MM.1S (cell line): ENCODE results near the gene CR1.

Experiments
- DNase-seq: peaks from one replicate; pipeline ENCODE4 v3.0.0-alpha.2; 2015
- H2AFZ ChIP-seq: fragments of 300-600 bp; sonication (generic); 2 replicates; pipeline ENCODE4 v1.6.0; 2016; ENCODE audit warnings: antibody characterized with exemption, low read length
- H3F3A ChIP-seq: fragments of 300-600 bp; sonication (generic); 2 replicates; pipeline ENCODE4 v1.6.1; 2016; ENCODE audit warnings: mild to moderate bottlenecking, antibody characterized with exemption, low read length, moderate library complexity, mixed read lengths; ENCODE audit not compliant: insufficient read depth
- H3K27ac ChIP-seq: fragments of 300-600 bp; sonication (generic); 2 replicates; pipeline ENCODE4 v1.5.1; 2016; ENCODE audit warnings: mild to moderate bottlenecking, low read length
- H3K27me3 ChIP-seq: fragments of 300-600 bp; sonication (generic); replicated peaks from 2 replicates; pipeline ENCODE4 v1.6.0; 2016; ENCODE audit warnings: low read length; ENCODE audit not compliant: insufficient read depth
- H3K36me3 ChIP-seq: fragments of 300-600 bp; sonication (generic); replicated peaks from 2 replicates; pipeline ENCODE4 v1.6.1; 2016; ENCODE audit warnings: mild to moderate bottlenecking, low read length, mixed read lengths; ENCODE audit not compliant: insufficient read depth
- H3K4me1 ChIP-seq: fragments of 300-600 bp; sonication (generic); 2 replicates; pipeline ENCODE4 v1.6.1; 2016; ENCODE audit warnings: low read length, mixed read lengths
- H3K4me2 ChIP-seq: fragments of 300-600 bp; sonication (generic); 2 replicates; pipeline ENCODE4 v1.6.0; 2016; ENCODE audit warnings: low read depth, low read length
- H3K4me3 ChIP-seq: fragments of 300-600 bp; sonication (generic); 2 replicates; pipeline ENCODE4 v1.5.1; 2016; ENCODE audit warnings: low read length, mixed read lengths
- H3K79me2 ChIP-seq: fragments of 300-600 bp; sonication (generic); 2 replicates; pipeline ENCODE4 v1.6.1; 2016; ENCODE audit warnings: mixed run types, low read length, mixed read lengths
- H3K9ac ChIP-seq: fragments of 300-600 bp; sonication (generic); 2 replicates; pipeline ENCODE4 v1.6.1; 2016; ENCODE audit warnings: low read length, mixed read lengths
- H3K9me2 ChIP-seq: fragments of 300-600 bp; sonication (generic); replicated peaks from 2 replicates; pipeline ENCODE4 v1.6.1; 2016; ENCODE audit warnings: mild to moderate bottlenecking, low read length, mixed read lengths; ENCODE audit not compliant: insufficient read depth
- H3K9me3 ChIP-seq: fragments of 300-600 bp; sonication (generic); replicated peaks from 2 replicates; pipeline ENCODE4 v1.6.1; 2016; ENCODE audit warnings: mild to moderate bottlenecking, low read length, mixed read lengths; ENCODE audit not compliant: insufficient read depth
- H4K20me1 ChIP-seq: fragments of 300-600 bp; sonication (generic); 2 replicates; pipeline ENCODE4 v1.6.1; 2016; ENCODE audit warnings: mild to moderate bottlenecking, low read length, moderate library complexity, mixed read lengths; ENCODE audit not compliant: insufficient read depth
- CTCF ChIP-seq: fragments of 300-600 bp; sonication (generic); IDR thresholded peaks from 2 replicates; pipeline ENCODE4 v1.5.1; 2016; ENCODE audit warnings: antibody characterized with exemption, low read length, mixed read lengths
- EZH2 ChIP-seq: fragments of 300-600 bp; sonication (generic); optimal IDR thresholded peaks from 2 replicates; pipeline ENCODE3; 2017; ENCODE audit warnings: low read depth, mild to moderate bottlenecking, antibody characterized with exemption, low read length, mixed read lengths
- EZH2phosphoT487 ChIP-seq: fragments of 300-600 bp; sonication (generic); IDR thresholded peaks from 2 replicates; pipeline ENCODE4 v1.6.1; 2018; ENCODE audit warnings: antibody characterized with exemption, low read length

Gene CR1

DNA sequence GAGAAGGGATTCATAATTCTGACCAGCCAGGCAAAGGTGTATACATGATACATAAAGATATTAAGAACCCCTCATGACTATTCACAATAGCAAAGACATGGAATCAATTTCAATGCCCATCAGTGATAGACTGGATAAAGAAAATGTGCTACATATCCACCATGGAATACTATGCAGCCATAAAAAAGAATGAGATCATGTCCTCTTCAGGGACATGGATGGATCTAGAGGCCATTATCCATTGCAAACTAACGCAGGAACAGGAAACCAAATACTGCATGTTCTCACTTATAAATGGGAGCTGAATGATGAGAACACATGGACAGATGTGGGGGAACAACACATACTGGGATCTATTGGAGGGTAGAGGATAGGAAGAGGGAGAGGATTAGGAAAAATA is 170.4 kb downstream of the CR1 start:
- Histone ChIP-seq H3K36me3 (no peaks in the 10 kb centered on the region), H3K27ac (no peak overlapping the region), H3K4me1 (peaks cover 15% of the 10 kb centered on the region), H3K27me3 (no peaks in the 10 kb centered on the region), H3K9me3 (no peaks in the 10 kb centered on the region), H3K4me2 (no peak overlapping the region), H3K9me2 (no peaks in the 10 kb centered on the region), H3K4me3 (no peak overlapping the region), H2AFZ (no peak overlapping the region), H4K20me1 (no peaks in the 10 kb centered on the region), H3F3A (0 out of 2 replicates have a peak, but pooled peaks cover 4% of the 10 kb centered on the region), H3K79me2 (no peaks in the 10 kb centered on the region), H3K9ac (no peak overlapping the region)
- TF ChIP-seq EZH2phosphoT487 (no peak), EZH2 (no peak), CTCF (no peak)
- DNase-seq = no peak

- H3K27me3 ChIP-seq = no peaks in the 10 kb centered on the region
- H3K9me3 ChIP-seq = no peaks in the 10 kb centered on the region
- no peak overlapping the region for H3K27ac ChIP-seq
- no peak for TF ChIP-seq EZH2phosphoT487
- no peak for TF ChIP-seq CTCF
- no peak for TF ChIP-seq EZH2
- H4K20me1 ChIP-seq = no peaks in the 10 kb centered on the region
- H3F3A ChIP-seq = 0 out of 2 replicates have a peak, but pooled peaks cover 4% of the 10 kb centered on the region
- no peak overlapping the region for H3K4me3 ChIP-seq
- no peak overlapping the region for H2AFZ ChIP-seq
- no peak for DNase-seq
- no peak overlapping the region for H3K9ac ChIP-seq
- H3K4me2 ChIP-seq = no peak overlapping the region
- H3K79me2 ChIP-seq = no peaks in the 10 kb centered on the region
- H3K36me3 ChIP-seq = no peaks in the 10 kb centered on the region
- no peaks in the 10 kb centered on the region for H3K9me2 ChIP-seq
- H3K4me1 ChIP-seq = peaks cover 17% of the 10 kb centered on the region
Observed at GRCh38 chr1:207669528-207670009, 173.6 kb downstream of the CR1 start.

- no peak overlapping the region for H3K4me3 ChIP-seq
- no peak for TF ChIP-seq CTCF
- H3K79me2 ChIP-seq = no peaks in the 10 kb centered on the region
- no peaks in the 10 kb centered on the region for H3K9me2 ChIP-seq
- peak; percentile 27 for DNase-seq
- H3K27me3 ChIP-seq = no peaks in the 10 kb centered on the region
- H3K27ac ChIP-seq = peak overlapping the region; percentile 5; the same call in 1 of the 2 replicates
- no peak overlapping the region for H3K9ac ChIP-seq
- H3K4me2 ChIP-seq = peak overlapping the region; percentile 27; the same call in 1 of the 2 replicates
- peak overlapping the region; percentile 27; the same call in 1 of the 2 replicates for H2AFZ ChIP-seq
- H3F3A ChIP-seq = 0 out of 2 replicates have a peak, but pooled peaks cover 4% of the 10 kb centered on the region
- no peaks in the 10 kb centered on the region for H3K36me3 ChIP-seq
- no peaks in the 10 kb centered on the region for H3K9me3 ChIP-seq
- no peaks in the 10 kb centered on the region for H4K20me1 ChIP-seq
- peaks cover 17% of the 10 kb centered on the region for H3K4me1 ChIP-seq
Observed at GRCh38 chr1:207670192-207670591, 174.2 kb downstream of the CR1 start.
